Activated CD8-positive, alpha-beta memory T cell treated with anti-CD3 and anti-CD28 coated beads, Interleukin-2, amount 50 U/mL, for 24 hours (primary cell): ENCODE data around the gene CERS2.
A peak's percentile ranks its signal among the peaks of the same experiment; 100 is the strongest.

ENCODE experiments used
- DNase-seq: peaks from one replicate; pipeline ENCODE4 v3.0.0-alpha.2; 2020; ENCODE audit errors: extremely low read depth

Gene CERS2

GRCh38 chr1:150997126-150997872 lies 22.7 kb upstream of the CERS2 start:
- DNase-seq, result no peak

DNA sequence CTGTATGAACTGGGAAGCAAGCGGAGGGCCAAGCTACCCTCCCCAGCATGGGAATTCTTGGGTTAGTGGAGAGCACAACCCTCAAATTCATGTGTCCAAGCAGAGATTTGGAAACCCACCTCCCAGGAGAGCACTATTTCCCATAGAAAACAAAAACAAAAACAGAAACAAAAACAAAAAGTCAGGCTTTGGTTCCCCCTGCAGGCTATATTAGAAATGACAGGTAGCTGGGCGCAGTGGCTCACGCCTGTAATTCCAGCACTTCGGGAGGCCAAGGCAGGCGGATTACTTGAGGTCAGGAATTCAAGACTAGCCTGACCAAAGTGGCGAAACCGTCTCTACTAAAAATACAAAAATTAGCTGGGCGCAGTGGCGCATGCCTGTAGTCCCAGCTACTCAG lies 21.3 kb upstream of the CERS2 start:
- no peak for DNase-seq

DNA sequence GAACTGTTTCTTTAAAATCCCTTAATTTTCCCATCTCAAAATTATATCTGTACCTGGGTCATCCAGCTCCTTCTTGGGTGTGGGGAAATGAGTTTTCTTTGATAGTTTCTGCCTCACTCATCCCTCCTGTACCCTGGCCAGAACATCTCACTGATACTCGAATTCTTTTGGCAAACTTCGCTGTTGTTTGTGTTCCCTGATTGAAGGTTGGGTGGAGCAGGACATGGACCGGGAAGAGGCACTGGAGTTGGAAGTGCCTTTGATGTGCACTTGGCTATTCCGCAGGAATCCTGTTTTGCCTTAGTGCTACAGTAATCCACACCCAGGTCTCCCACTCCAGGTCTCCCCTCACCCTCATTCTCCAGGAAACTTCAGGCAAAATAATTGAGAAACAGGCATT lies 20.8 kb upstream of the CERS2 start:
- DNase-seq, result no peak

- no peak for DNase-seq
Measured at GRCh38 chr1:150994248-150994647, 19.6 kb upstream of the CERS2 start.

- no peak for DNase-seq
Measured at GRCh38 chr1:150992626-150993025, 18.0 kb upstream of the CERS2 start.

DNA sequence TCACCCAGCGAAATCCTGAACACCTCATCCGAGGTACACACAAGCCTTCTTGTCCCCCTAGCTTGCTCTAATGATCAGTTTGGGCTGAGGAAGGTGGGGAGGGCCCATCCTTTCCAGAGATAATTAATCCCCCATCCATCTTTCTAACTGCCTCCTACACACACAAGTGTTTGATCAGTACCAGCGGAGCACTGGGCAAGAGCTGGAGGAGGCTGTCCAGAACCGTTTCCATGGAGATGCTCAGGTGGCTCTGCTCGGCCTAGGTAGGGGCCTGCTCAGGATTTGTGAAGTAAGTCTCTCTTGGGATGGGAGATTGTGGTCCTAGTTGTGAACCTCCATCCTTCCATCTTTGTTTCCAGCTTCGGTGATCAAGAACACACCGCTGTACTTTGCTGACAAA lies 13.3 kb upstream of the CERS2 start:
- no peak for DNase-seq

DNA sequence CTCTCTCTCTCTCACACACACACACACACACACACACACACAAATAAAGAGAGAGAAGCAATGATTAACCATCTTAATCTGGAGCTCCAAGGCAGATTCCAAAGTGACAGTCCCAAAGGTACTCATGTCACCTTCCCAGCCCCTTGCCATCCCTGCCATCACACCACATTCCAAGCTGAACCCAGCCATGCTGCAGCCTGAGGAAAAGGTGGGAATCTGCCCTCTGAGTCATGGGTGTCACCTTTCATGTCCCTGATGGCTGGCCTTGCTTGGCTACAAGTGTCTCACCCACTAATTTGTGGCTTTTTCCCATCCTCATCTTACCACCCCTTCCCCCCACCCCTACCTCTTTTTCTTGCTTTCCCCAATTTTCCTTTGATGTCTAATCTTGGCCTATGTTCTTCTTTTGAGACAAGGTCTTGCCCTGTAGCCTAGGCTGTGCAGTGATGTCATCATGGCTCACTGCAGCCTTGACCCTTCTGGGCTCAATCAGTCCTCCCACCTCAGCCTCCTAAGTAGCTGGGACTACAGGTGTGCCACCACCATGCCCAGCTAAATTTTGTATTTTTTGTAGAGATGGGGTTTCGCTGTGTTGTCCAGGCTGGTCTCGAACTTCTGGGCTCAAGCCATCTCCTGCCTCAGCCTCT lies 10.7 kb upstream of the CERS2 start:
- no peak for DNase-seq

GRCh38 chr1:150981805-150982712 lies 7.4 kb upstream of the CERS2 start, which contains the start of gene ANXA9:
TSS of gene ANXA9 (plus strand) at chr1:150982292. CDS start at chr1:150983106, 814 bp downstream.
- no peak for DNase-seq

DNA sequence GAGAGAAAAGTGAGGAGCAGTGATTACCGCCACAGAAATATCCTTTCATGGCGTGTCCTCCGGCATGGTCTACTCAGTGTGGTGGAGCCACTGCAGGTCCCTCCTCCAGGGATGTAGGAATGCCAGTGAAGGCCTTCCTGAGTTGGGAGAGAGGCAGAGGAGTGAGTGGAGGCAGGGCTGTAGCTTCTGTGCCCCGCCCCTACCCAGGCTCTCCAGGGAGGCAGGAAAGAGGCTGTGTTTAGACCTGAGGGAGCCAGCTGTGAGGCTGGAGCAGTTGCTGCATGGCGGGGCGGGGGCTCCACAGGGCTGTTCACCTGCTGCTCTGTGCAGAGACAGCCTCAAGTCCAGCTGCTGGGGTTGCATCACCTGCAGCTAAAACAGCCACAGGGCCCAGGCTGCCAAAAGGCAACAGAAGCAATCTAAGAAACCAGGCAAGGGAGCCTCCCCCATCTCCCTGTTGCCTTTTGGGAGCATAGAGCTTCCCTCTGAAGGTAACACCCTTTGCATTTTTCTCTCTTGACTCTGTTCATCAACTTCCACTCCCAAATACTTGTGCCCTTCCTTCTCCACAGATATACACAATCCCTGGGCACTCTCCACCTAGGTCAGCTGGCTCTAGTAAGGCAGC lies 6.7 kb upstream of the CERS2 start:
- DNase-seq, result no peak

GRCh38 chr1:150979092-150980056 lies 4.7 kb upstream of the CERS2 start:
- peak; percentile 69 for DNase-seq

GRCh38 chr1:150976879-150977694 lies 2.5 kb upstream of the CERS2 start:
- DNase-seq, result peak; percentile 49

DNA sequence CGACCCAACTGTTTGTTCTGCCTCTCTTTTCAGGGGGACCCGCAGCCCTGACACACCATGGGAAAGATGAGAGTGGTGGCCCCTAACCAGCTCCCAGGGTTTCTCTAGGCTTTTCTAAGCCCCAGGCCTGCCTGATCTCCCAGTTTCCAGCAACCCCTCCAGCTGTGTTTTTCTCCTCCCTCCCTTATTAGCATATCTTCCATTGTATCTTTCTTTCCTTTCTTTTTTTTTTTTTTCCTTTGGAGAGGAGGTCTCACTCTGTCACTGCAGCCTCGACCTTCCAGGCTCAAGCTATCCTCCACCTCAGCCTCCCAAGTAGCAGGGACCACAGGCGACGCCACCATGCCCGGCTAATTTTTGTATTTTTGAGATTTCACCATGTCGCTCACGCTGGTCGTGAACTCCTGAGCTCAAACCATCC lies 1.8 kb upstream of the CERS2 start:
- no peak for DNase-seq

GRCh38 chr1:150973836-150974579 lies 627 bp downstream of the CERS2 start:
- DNase-seq, result no peak

- DNase-seq, result no peak
Measured at GRCh38 chr1:150973258-150973835, 1.3 kb downstream of the CERS2 start.

DNA sequence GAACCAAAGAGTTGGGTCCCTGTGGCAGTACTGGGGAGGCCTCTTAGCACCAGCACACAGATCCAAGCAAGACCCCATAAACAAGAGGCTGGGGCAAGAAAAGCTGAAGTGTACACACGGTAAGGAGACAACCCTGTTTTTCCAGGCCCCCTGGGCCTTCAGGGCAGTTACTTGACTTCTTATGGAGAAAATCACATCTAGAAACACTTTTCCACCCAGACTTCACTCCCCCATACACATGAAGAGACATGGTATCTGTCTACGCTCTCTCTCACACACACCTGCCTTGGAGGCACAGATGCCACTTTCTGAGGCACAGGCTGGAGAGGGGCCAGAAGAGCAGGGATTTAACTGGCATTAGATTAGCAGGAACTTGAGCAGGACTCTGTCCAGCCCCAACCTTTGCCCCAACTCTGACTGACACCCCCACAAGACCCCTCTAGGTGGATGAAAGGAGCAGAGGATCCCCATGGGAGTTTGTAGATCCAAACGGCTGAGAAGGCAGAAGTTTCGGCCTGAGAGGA lies 2.2 kb downstream of the CERS2 start:
- DNase-seq, result no peak

- no peak for DNase-seq
Measured at GRCh38 chr1:150971583-150972416, 2.8 kb downstream of the CERS2 start.

DNA sequence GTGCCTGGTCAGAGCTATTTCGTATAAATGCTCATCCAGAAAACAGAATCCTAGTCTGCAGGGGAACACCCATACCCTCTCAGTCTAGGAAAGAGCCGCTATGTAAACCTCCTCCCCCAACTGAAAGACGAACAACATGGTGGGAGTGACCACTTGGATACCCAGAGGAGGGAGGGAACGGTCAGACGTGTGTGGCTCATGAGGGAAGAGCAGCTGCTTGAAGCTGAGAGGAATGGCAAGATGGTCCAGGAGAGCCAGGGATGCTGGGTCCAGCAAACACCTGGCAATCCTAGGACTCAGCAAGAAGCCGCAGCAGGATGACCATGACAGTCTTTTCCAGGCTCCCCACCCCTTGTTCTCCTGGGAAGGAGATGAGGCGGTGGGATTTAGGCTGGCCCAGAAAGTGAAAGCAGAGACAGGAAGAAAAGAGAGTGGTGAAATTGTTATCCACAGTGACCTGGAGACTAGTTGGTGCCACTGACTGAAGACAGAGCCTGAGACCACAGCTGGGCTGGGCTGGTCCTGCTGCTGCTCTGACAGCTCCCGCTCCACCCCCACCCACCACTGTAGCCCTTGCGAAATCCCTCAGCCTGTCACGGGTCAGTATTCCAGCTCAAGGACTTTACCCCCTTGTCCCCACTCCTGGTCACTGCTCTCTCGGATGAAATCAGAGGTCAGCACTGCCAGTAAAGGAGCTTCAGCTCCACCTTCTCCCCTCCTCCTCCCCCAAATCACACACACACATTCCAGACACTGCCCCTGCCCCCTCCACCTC lies 3.6 kb downstream of the CERS2 start:
- no peak for DNase-seq
